ENCODE data around the gene GOLT1A. TPM values are rescaled to one million over a fixed set of nuclear protein-coding genes. Genes with fewer than 3 reads are reported as not detected.

The GOLT1A gene
- total RNA-seq, 1 donor from 2014 or later, result not detected

DNA sequence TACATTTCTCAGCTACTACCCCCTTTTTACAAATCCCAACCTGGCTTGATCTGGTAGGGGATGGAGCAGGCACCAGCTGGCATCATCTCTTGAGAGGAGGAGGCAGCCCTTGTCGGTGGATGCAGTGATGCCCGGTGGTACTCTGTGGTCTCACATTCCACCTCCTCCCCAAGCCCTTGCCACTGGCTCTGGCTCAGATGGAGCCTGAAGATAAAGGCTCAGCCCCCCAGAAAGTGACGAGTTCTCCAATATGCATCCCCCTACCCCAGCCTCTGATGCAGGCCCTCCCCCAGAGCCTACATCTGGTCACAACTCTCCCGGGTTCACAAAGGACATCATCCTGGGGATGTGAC lies 3.8 kb upstream of the GOLT1A start:
- no peak for DNase-seq

DNA sequence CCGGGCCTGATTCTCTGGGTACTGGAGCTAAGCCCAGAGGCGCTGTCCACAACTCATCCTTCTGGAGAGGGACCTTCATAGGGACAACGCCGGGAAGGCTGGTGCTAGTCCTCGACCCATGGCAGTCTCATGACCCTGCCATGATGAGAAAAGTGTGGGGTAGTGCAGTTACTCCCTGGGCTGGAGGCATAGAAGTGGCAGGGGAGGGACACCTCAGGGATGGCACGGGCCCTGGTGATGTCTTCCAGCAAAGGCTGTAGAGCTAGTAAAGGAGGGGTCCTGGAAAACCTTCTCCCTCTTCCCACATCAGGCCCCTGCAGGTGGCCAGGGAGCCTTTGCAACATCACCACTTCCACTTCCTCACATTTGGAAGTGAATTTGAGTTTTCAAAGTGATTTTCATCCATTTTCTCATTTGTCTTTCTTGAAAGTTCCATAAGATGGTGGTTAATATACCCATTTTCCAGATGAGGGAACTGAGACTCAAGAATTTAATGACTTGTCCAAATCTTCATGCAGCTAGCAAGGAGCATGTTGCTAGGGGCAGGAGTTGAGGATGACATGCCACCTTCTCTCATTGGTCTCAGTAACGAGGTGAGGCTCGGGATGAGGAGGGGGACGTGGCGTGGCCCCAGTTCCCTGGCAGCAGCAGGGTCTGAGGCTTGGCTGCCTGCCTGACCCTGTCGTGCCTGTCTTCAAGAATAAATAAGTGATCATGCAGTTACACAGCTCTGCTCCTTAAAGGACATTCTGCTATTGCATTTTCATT lies 3.3 kb upstream of the GOLT1A start:
- DNase-seq, result no peak

DNA sequence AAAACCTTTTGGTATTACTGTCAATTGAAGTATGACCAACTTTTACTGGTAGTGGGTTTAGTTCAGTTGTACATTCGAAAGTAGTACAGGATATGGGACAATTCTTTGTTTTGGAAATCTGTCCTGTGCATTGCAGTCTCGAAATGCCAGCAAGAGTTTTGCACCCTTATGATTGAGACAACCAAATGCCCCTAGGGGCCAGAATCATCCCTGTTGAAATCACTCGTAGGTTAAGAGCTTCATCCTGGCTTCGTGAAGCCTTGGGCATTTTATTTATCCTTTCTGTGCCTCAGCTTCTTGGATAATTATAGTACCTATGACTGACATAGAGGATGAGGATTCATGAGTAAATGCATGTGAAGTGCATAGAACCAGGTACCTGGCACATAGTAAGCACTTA lies 2.4 kb upstream of the GOLT1A start:
- DNase-seq, result no peak

DNA sequence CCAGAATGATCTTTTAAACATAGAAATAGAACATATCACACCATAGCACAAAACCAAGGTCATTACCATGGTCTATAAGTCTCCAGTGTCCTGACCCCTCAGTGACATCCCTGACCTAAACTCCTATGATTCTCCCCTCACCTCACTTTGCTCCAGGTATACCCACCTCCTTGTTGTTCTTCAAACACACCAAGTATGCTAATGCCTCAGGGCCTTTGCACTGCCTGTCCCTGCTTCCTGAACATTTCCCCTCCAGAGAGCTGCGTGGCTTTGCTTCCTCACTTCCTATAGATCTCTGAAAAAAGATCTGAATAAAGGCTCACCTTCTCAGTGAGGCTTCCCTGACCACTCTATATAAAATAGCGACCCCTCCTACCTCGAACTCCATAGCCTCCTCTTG lies 1.1 kb downstream of the GOLT1A start:
- no peak for DNase-seq

DNA sequence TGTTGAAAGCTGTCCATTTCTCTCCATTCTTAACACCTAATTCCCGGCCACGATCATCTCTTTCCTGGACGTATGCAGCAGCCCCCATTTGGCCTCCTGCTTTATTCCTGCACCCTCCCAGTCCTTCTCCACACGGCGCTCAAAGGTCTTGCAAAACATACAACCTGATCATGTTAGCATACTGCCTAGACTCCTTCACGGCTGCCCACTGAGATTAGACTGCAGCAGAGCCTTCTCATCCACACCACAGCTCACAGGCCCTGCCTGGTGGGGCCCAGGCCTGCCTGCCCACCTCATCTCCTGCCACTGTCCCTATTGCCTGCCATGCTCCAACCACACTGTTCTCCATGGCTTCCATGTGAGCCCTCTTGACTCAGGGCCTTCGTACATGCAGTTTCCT lies 2.7 kb downstream of the GOLT1A start:
- no peak for DNase-seq

DNA sequence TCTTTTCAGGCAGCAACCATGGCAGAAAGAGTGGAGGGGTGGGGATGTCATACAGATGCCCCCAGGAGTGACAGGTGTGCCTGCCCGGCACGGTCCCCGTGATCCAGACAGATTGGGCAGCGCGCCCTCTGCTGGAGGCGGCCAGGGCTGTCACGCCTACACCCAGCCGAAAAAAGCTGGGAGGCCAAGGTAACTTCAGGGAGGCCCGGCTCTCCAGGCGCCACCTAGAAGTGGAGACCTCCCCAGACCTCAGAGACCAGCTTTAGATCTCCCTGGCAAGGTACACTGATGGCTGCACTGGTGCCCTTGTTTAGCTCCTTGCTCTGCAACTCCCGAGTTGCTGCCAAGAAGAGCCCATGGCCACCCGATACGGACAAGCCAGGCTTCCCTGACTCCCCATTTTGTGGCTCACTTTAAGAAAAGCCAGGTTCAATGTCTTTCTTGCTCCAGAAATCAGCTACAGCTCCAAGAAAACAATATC lies 6.6 kb downstream of the GOLT1A start:
- DNase-seq, result no peak

DNA sequence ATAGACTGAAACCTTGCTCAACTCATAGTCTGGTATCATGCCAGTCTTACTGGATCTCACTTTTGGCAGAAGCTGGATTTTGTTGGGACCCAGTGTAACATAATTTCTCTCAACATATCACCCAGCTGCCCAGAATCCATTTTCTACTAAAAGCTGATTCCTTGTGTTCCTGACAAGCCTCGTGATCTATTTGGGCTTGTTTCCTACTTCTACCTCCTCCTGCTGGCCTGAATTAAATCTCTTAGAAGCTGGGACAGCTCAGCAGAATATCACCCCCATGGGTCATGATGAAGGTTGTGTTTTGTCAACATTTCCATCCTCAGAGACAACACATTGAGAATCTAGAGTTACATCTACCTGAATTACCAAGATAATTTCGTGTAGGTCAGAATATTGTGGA lies 7.7 kb downstream of the GOLT1A start:
- no peak for DNase-seq

DNA sequence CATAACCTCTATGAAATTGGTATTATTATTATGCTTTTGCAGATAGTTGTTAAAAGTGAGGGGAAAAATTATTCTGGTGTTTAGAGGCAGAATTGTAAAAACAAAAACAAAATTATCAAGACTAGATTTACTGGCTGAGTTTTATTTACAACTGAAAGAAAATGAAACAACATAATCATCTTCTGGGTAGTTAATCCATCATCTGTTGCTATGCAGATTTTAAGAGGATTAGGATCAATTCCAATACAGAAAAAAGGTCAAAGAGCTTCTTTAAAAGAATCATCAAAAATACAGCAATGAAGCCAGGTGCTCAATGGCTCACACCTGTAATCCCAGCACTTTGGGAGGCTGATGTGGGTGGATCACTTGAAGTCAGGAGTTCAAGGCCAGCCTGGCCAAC lies 8.3 kb downstream of the GOLT1A start:
- no peak for DNase-seq

DNA sequence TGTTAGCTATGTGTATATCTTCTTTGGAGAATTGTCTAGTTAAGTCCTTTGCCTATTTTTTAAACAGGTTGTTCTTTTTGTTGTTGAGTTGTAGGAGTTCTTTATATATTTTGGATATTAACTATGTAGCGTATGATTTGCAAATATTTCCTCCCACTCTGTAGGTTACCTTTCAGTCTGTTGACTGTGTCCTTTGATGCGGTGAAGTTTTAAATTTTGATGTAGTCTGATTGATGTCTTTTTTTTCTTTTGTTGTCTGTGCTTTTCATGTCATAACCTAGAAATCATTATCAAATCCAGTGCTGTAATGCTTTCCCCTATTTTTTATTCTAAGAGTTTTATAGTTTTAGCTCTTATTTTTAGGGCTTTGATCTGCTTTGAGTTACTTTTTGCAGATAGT lies 8.8 kb downstream of the GOLT1A start:
- DNase-seq, result no peak

DNA sequence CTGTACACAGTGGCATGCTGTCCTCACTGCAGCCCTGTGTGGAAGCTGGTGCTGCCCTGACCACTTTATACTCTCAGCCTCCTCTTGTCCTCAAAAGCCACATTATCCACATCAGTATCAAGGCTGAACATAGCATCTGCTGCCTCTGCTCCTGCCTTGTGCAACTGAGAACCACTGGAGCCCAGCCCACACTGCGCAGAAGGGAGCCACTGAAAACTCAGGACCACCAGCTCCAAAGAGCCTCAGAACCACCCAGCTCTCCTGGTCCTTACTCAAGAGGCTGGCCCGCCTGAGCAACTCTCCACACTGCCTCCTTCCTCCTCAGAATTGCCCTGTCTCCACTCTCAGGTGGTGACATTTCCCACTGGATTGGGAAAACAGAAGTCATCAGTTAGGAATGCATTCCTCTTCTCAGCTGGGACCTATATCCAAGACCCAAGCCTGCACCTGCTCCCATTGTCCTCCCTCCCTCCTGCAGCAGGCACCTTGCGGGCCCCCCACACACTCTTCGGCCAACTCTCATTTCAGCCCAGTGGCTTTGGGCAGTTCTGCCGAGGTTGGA lies 10.5 kb downstream of the GOLT1A start:
- no peak for DNase-seq

DNA sequence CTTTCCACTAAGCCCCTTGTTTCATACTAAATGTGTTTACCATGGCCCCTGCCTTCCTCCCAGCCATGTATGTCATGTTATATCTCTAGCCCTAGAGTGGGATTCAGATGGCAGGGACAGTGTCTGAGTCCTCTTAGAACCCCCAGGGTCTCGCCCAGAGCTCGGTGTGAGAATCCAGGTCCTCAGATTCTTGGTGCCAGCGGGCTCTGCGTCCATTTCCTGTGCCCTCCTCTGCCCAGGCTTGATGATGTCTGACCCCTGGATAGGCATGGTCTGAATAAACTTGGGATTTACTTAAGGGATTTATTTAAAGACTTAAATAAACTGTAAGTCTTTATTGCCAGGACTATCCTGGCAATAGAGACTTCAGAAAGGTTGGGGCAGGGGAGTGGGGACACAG lies 11.3 kb downstream of the GOLT1A start:
- no peak for DNase-seq

DNA sequence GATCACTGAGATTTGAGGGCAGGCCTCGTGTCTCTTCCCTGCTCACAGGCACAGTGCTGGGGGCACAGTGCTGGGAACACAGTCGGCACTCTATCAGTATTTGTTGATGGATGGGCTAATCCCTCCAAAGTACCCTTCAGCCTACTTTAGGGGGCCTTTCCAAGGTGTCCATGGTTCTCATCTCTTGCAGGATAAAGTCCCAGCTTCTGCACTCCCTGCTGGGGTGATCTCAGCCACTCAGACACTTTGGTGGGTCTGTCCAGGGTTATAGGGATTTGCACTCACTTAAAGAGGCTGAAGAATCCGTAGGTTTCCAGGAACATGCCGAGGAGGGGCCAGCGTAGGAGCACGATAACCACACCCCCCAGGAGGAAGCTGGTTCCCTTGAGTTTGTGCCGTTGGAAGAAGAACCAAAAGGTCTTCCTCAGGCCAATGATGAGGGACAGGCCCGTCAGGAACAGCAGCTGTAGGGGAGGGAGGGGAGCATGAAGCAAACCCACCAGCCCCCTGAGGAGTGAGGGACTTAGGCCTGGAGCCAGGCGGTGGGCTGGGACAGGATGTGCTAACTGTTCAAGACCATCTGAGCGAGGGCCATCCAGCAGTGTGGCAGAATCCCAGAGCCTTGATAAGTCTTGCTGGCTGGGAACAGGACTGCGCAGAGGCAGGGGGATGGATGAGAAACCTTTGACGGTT lies 12.3 kb downstream of the GOLT1A start:
- DNase-seq, result no peak

DNA sequence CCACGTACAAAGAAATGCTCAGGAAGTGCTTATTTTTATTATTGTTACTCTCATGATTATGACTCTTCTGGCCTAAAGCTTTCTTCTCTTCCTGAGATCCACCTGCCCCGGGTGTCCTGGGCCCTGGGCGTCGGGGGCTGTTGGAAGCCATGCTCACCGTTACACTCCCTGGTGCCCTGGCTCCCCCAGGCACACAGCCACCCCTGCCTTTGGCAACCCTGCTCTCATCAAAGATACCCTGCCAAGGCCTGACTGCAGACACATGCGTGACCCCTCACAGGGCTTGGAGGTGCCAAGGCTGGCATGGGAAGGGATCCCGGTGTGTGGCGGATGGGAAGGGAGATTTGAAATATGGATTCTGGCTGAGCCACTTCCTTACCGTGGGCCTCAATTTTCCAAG lies 14.2 kb downstream of the GOLT1A start:
- no peak for DNase-seq

DNA sequence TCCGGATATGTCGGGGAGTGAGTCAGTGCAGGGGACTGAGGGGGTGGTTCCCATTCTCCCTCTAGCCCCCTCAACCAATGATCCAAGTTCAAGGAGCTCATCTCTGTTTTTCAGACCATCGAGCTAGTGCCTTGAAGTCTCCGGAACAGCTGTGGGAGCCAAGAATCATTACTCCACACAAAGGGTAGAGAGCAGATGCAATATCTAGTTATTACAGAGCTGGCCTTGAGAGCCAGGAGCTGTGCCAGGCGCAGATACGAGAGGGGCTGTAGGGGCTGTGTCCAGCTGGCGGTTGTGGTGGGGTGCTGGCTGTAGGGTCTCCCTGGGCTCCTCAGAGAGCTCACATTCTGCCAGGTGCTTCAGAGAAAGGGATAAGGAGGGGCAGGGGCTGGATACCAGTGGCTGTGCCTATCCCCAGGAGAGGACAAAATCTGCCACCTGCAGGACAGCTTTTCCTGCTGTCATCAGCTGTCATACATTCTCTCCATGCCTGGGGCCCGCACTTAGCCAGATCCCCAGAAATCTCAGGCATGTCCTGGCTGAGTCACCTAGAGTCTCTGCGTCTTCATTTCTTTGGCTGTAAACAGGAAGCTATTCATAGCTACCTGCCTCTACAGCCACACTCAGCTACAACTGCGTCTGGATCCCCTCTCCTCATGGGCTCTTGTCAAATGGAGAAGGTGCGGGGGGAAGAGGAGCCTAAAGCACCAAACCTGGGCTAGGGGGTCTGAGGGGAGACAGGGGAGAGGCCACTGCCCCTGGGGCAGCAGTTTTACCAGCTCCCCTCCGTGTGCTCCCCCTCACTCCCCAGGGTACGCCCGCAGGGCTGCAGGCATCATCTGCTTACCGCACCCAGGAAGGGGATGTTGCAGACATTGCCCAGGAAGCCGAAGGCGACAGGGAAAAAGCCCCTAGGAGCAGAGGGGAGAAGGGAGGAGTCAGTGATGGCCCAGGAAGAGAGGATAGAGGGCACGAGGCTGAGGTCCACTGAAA lies 15.1 kb downstream of the GOLT1A start:
- no peak for DNase-seq

DNA sequence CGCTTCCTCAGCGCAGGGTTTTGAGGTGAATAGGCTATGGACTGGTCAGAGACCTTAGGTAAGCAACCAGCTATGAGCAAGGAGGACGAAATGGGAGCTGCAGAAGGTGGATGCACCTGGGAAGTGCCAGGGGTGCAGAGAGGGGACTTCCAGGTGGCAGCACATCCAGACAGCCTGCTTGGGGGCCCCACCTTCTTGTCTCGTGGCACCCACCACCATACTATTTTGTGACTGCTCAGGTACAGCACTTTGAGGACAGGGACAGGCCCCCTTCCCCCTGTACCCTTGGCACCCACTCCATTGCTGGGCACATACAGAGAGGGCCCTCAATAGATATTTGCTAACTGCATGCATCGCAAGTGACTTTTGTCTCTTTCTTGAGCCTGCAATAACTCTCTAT lies 16.7 kb downstream of the GOLT1A start:
- DNase-seq, result no peak

DNA sequence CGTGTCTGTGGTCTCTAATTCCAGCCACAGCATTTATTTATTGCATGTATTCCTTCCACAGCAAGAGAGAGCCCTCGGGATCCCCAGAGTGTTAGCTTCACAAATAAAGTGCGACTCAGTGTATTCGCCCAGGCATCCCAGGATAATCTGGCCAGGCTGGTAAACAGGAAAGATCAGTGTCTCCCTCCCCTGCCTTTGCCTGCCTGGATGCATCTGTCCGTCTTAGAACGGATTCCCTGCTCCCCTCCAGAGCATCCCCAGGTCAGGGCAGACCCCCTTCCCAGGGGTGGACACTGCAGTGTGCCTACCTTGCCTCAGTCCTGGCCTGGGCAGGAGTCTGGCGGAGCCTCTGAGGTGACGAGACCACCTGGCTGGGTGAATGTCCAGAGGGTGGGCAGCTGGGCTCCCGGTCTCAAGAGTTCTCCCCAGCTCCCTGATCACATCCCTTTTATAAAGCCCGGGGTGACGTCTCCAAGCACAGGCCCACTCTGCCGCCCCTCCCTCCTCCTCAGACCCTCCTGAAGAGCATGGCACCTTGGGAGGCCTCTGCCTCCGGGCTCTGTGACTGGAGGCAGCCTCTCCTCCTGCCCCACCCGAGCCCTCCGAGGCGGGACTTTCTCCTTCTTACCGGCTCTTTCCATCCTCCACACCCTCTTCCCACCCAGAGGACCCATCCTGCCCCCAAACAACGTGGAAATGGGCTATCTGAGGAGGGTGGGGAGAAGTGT lies 17.6 kb downstream of the GOLT1A start, which contains the start of gene KISS1:
Gene KISS1, minus strand, starts transcription at position 424 of the 728 bp plus-strand sequence. CDS start 3,615 bp downstream, outside the sequence.
- no peak for DNase-seq

DNA sequence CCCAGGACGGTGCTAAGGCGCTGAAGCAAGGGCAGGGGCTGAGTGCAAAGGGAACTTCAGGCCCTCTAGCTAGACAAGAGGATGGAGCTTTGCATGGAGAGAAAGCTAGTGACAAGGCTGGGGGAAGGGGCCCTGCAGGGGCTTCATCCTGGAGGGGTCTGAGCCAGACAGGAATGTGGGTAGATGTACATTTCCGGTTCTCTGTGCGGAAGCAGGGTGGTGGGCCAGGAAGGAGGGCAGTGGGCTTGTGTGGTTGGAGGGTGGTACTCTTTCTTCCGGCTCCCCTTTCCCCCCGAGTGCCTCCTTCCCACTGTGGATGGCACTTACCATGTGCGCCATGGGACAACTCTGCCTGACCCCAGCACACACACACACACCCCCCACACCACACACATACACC lies 19.0 kb downstream of the GOLT1A start:
- no peak for DNase-seq

DNA sequence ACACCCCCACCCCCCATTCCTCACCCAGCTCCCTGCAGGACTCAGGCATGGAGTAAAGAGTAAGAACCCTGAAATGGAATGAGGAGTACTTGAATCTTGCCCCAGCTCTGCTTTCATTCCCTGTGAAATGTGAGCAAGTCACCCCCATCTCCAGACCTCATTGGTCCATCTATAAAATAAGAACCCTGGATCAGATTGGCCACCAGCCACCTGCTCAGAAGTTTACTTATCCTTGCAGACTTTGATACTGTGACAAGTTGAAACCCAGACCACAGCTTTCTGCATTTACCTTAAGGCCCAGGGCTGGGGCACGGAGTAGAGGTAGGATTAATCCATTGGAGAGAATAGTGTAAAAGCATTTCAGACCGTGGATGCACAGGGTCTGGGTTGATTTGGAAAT lies 19.7 kb downstream of the GOLT1A start:
- no peak for DNase-seq

DNA sequence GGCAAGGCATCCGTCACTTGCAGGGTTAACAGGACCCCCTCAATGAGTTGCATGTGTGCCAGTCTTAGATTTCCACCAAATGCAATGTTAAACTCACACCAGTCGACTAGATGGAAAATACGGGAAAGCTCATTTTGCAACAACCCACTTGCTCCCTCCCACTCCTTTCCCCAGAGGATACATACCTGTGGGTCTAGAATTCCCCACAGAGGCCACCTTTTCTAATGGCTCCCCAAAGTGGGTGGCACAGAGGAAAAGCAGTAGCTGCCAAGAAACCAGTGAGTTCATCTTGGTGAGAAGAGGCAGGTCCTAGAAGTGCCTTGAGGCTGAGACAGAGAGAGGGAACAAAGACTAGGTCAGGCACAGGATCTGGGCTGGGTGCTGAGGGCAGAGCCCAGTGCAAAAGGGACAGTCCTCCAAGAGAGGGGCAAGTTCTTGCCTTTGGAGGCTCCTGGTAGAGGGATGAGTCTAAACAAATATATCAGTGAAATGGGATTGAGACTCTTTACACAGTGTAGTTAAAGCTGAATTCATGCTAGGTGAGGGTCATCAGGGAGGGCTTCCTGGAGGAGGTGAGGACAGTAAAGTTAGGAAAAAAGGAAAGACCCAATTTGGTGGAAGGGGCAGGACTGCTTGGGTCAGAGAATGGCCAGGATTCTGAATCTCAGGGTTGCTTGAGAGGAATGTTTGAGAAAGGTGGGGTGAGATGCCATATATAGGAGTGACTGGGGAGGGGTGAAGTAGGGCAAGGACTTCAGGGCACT lies 21.0 kb downstream of the GOLT1A start:
- no peak for DNase-seq

DNA sequence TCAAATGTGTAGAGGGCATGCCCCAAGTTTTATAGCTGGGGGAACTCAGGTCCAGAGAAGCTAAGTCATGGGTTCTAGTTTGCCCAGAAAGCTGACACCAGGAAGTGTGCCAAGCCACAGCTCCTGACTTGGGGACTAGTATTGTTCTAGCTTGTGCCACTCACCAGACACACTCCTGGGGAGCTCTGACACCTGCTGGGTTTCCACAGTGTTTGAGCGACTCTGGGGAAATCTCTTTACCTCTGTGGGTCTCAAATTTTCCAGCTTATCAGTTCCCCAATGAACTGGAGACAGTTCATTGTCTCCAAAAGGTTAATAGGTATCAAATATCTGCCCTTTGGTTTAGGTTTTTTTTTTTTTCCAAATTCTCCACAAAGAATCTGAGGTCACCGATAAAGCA lies 21.7 kb downstream of the GOLT1A start:
- no peak for DNase-seq

DNA sequence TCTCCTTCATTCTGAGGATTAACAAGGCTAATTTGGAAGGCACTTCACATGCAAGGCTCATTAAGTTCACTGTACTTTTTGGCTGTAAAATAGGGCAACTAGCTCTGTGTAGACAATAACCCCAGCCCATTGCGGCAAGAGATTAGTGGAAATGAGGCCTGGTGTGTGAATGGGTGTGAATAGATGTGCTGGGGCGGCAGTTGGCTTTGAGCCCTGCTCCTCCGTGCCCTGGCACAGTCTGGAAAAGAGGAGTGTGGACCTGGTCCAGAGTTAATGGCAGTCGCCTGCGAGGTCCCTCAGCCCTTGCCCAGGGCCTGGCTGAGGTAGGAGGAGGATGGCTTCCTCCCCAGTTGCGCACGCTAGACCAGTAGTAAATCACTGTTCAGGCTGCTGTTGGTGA lies 22.3 kb downstream of the GOLT1A start:
- no peak for DNase-seq

Measured in skin of body (tissue), 2 donors.